Parathyroid adenoma (tissue), 2 donors: ENCODE results near the gene UBA6.

Experiments used
- H2AFZ ChIP-seq: fragments of 300-600 bp; sonication (generic); one replicate; pipeline ENCODE4 v1.7.0; 2017; ENCODE audit warnings: antibody characterized with exemption, mild to moderate bottlenecking
- H3K27ac ChIP-seq: fragments of 300-600 bp; sonication (generic); one replicate; pipeline ENCODE4 v1.7.0; 2017
- H3K27me3 ChIP-seq: fragments of 300-600 bp; sonication (generic); one replicate; pipeline ENCODE4 v1.7.0; 2017; ENCODE audit warnings: low read length; ENCODE audit not compliant: control insufficient read depth, insufficient read depth
- H3K36me3 ChIP-seq: fragments of 300-600 bp; sonication (generic); one replicate; pipeline ENCODE4 v1.7.0; 2017; ENCODE audit warnings: low read length; ENCODE audit not compliant: control insufficient read depth, insufficient read depth
- H3K4me1 ChIP-seq: fragments of 300-600 bp; sonication (generic); one replicate; pipeline ENCODE4 v1.7.0; 2017; ENCODE audit warnings: control low read depth
- H3K4me2 ChIP-seq: fragments of 300-600 bp; sonication (generic); one replicate; pipeline ENCODE4 v1.7.0; 2017; ENCODE audit warnings: low read length
- H3K4me3 ChIP-seq: fragments of 300-600 bp; sonication (generic); one replicate; pipeline ENCODE4 v1.7.0; 2017; ENCODE audit warnings: low read depth, low read length
- H3K79me2 ChIP-seq: fragments of 300-600 bp; sonication (generic); one replicate; pipeline ENCODE4 v1.7.0; 2017; ENCODE audit warnings: control low read depth
- H3K9ac ChIP-seq: fragments of 300-600 bp; sonication (generic); one replicate; pipeline ENCODE4 v1.7.0; 2017; ENCODE audit warnings: mild to moderate bottlenecking
- H3K9me3 ChIP-seq: fragments of 300-600 bp; sonication (generic); one replicate; pipeline ENCODE4 v1.7.0; 2017; ENCODE audit warnings: low read length; ENCODE audit not compliant: control insufficient read depth
- TF ChIP-seq, protein P1 (sequence below): fragments of 300-600 bp; sonication (generic); IDR thresholded peaks from one replicate; pipeline ENCODE4 v1.7.0; 2017; ENCODE audit warnings: antibody characterized with exemption, mild to moderate bottlenecking
- donor health status: primary hyperparathyroidism.

UBA6 gene

DNA sequence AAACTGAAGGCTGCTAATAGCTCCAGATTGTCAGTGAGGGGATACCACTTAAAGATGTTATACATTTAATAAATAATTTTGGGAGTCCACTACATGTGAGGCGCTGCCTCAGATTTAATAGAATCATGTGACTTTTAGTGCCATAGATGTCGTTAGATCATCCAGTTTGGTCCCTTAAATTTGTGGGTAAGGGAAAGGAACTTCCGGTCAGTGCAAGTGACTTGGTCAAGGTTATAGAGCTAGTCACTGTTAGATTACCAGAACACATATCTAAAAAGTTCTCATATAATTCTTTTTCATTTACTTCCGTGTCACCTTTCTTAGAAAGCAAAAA, 529 bp upstream of the UBA6 start:
- Histone ChIP-seq H3K4me1 (no peaks in the 10 kb centered on the region), H2AFZ (peak overlapping the region; percentile 73), H3K27me3 (no peaks in the 10 kb centered on the region), H3K9ac (no peak overlapping the region), H3K9me3 (no peaks in the 10 kb centered on the region), H3K4me2 (peak overlapping the region; percentile 93), H3K27ac (peak overlapping the region; percentile 8), H3K79me2 (peaks cover 2% of the 10 kb centered on the region), H3K4me3 (peak overlapping the region; percentile 91), H3K36me3 (no peaks in the 10 kb centered on the region)
- TF ChIP-seq, protein P1, sequence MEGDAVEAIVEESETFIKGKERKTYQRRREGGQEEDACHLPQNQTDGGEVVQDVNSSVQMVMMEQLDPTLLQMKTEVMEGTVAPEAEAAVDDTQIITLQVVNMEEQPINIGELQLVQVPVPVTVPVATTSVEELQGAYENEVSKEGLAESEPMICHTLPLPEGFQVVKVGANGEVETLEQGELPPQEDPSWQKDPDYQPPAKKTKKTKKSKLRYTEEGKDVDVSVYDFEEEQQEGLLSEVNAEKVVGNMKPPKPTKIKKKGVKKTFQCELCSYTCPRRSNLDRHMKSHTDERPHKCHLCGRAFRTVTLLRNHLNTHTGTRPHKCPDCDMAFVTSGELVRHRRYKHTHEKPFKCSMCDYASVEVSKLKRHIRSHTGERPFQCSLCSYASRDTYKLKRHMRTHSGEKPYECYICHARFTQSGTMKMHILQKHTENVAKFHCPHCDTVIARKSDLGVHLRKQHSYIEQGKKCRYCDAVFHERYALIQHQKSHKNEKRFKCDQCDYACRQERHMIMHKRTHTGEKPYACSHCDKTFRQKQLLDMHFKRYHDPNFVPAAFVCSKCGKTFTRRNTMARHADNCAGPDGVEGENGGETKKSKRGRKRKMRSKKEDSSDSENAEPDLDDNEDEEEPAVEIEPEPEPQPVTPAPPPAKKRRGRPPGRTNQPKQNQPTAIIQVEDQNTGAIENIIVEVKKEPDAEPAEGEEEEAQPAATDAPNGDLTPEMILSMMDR = no peak

DNA sequence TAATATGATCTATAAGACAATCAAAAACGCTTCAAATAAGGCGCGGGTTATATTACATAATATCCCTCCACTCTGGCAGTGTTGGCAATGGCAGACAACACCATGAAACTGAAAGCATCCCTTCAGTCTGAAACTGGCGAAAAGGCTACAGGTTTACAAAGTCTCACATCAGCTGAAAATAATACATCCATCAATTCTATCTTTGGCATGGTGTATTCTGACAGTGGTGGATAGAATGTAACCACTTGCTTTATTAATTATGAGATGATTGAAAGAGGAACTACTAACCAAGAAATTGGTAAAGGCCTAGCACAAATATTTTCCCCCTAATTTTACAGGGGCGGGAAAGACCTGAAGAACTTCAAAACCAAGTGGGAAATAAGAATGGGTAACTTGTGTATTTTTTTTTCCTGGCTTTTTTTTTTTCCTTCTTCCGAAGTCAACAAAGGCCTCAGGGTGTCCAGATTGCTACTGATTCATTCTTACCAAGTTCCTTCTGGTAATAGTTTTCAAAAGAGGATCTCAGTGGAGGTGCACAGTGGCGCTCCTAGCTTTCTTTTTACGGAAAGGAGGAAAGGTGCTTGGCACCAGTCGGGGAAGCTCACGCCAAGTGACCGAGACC, 728 bp downstream of the UBA6 start:
- Histone ChIP-seq H3K4me1 (no peaks in the 10 kb centered on the region), H3K36me3 (no peaks in the 10 kb centered on the region), H3K79me2 (peaks cover 2% of the 10 kb centered on the region), H3K27me3 (no peaks in the 10 kb centered on the region), H3K9ac (no peak overlapping the region), H2AFZ (peak overlapping the region; percentile 84), H3K27ac (peak overlapping the region; percentile 77), H3K9me3 (no peaks in the 10 kb centered on the region), H3K4me2 (peak overlapping the region; percentile 93), H3K4me3 (peak overlapping the region; percentile 91)
- TF ChIP-seq, protein P1 = no peak

DNA sequence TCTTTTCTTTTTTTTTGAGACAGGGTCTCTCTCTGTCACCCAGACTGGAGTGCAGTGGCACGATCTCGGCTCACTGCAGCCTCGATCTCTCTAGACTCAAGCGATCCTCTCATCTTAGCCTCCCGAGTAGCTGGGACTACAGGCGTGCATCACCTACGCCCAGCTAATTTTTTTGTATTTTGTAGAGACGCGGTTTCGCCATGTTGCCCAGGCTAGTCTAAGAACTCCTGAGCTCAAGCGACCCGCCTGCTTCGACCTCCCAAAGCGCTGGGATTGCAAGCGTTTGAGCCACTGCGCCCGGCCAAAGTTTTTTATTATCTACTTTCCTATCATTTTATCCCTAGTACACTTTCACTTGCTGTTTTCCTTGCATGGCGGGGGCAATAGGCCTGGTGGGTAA, 1.4 kb downstream of the UBA6 start:
- Histone ChIP-seq H2AFZ (no peak overlapping the region), H3K9me3 (no peaks in the 10 kb centered on the region), H3K27me3 (no peaks in the 10 kb centered on the region), H3K36me3 (no peaks in the 10 kb centered on the region), H3K4me1 (no peaks in the 10 kb centered on the region), H3K4me3 (no peak overlapping the region), H3K27ac (no peak overlapping the region), H3K79me2 (peaks cover 2% of the 10 kb centered on the region), H3K4me2 (no peak overlapping the region), H3K9ac (no peak overlapping the region)
- TF ChIP-seq, protein P1 = no peak

DNA sequence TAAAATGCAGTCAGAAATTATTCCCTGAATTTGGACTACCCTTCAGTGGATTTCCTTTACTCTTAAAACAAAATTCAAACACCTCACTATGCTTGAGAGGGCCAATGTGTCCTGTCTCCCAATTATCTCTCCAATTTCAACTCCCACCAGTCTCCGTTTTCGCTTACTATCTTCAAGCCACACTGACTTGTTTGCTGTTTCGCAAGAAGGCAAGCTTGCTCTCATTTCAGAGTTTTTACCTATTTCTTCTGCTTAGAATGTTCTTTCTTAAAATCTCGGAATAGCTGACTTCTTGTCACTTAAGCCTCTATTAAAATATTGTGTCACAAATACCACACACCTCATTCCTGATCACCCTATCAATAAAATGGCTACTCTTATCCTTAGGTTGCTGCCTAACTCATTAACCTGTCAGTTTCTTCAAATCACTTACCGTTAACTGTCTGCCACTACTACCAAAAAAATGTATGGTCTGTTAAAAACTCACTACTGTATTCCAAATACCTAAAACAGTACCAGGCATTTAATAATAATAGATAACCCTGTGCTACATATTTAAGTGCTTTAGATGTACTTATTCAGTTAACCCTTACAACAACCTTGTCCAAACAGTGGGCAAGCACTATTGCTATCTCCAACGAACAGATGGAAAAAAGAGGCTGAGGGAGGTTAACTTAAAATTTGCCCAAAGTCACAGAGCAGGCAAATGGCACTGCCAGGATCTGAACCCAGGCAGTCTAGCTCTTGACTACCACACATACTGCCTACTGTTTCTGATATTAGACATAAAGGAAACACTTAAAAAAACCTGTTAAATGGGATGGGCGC, 2.9 kb downstream of the UBA6 start:
- TF ChIP-seq, protein P1 = no peak
- Histone ChIP-seq H3K4me3 (no peak overlapping the region), H3K36me3 (no peaks in the 10 kb centered on the region), H3K4me2 (no peak overlapping the region), H3K9me3 (no peaks in the 10 kb centered on the region), H3K27me3 (no peaks in the 10 kb centered on the region), H3K27ac (no peak overlapping the region), H3K9ac (no peak overlapping the region), H3K79me2 (peaks cover 2% of the 10 kb centered on the region), H3K4me1 (no peaks in the 10 kb centered on the region), H2AFZ (no peak overlapping the region)

DNA sequence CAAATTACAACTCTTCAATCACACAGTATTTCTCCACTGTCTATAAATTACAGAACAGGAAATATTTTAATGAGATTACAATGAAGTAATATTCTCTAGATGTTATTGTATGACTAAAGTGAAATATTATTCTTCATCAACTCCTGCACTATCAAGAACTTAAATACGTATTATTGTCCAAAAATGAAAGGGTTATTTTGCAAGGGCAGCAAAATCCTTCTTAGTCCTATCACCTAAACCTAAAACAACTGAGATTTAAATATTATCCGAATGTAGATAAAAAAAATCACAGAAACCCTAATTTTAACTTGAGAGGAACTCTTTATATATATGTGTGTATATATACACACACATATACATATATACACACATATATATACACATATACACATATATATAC, 4.9 kb downstream of the UBA6 start:
- H3K27me3 ChIP-seq = no peaks in the 10 kb centered on the region
- no peak overlapping the region for H3K27ac ChIP-seq
- H3K4me1 ChIP-seq = no peaks in the 10 kb centered on the region
- no peak overlapping the region for H3K4me3 ChIP-seq
- no peaks in the 10 kb centered on the region for H3K9me3 ChIP-seq
- H3K9ac ChIP-seq = no peak overlapping the region
- H3K36me3 ChIP-seq = no peaks in the 10 kb centered on the region
- peaks cover 2% of the 10 kb centered on the region for H3K79me2 ChIP-seq
- no peak overlapping the region for H3K4me2 ChIP-seq
- H2AFZ ChIP-seq = no peak overlapping the region
- TF ChIP-seq, protein P1 = no peak
